CD4-positive, alpha-beta T cell treated with Interleukin-6 for 4 hours (primary cell): ENCODE results near the gene DNAJC27.

Experiments used
- DNase-seq: peaks from one replicate; pipeline ENCODE4 v3.0.0-alpha.2; 2020; ENCODE audit warnings: mixed read lengths

The DNAJC27 gene

GRCh38 chr2:24924732-24925131, 47.0 kb downstream of the DNAJC27 start:
- no peak for DNase-seq

DNA sequence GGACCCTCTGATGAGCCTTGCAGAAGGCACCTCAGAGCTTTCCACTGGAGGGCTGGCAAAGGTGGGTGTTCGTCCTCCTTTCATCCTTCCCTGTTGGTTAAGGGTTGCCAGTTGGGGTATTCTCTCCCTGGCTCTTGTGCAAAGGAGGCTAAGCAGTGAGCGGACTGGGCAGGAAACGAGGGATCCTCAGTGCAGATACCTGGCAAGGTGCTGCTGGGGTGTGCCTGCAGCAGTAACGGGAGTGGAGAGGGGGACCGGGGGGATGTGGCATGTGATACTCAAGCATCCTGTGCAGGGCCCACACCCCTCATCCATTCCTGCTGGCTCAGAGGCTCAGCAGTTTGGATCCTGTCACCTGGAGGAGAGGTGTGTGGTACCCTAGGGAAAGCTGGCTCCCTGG, 47.5 kb downstream of the DNAJC27 start:
- no peak for DNase-seq

DNA sequence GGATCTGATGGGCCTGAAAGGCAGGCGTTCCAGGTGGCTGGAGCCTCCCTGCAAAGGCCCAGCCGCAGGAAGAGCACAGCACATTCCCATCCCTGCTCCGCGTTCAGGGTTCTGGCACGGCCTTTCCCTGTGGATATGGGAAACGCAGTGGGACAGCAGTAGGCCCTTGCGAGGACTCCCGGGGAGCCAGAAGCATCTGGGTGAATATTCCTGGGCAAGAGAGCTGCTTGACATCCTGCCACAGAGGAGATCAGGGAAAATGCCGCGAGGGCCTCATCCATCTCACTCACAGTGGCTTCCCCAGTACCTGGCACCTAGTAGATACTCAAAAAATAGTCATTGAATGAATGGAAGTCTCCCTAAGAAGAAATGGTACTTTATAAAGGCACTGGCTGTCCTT, 48.6 kb downstream of the DNAJC27 start:
- no peak for DNase-seq

- DNase-seq: no peak
Measured at GRCh38 chr2:24922556-24922955, 49.2 kb downstream of the DNAJC27 start.

- DNase-seq: peak; percentile 34
Measured at GRCh38 chr2:24920809-24921441, 50.8 kb downstream of the DNAJC27 start.

GRCh38 chr2:24920098-24920808, 51.5 kb downstream of the DNAJC27 start, which contains the start of gene ADCY3:
Gene ADCY3, minus strand, starts transcription at chr2:24920237. Its CDS starts 1,250 bp downstream, at chr2:24918987.
- peak; percentile 74 for DNase-seq

DNA sequence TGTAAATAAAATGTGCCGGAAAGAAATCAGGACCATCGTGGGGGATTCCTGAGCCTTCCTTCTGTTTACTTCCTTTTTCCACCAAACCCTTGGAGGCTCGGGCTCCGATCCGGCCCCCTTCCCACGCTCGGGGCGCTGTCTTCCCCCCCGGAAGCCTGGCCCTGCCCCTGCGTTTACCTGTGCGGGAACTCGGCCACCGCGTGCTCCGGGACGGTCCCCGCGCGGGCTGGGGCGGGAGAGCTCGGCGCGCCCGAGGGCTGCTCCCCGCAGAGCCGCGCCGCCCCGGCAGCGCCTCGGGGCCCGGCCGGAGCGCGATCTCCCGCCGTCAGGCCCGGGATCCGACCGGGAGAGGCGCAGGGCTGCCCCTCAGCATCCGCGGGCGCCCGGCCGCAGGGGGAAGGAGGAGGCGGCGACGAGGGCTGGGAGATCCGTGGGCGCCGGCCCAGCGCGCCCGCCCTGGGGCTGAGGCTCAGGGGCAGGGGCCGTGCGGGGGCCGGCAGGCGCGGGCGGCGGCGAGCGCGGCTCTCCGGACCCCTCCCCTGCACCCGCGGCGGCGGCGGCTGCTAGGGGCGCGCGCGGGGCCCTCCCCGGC, 52.2 kb downstream of the DNAJC27 start:
- DNase-seq: peak; percentile 34

DNA sequence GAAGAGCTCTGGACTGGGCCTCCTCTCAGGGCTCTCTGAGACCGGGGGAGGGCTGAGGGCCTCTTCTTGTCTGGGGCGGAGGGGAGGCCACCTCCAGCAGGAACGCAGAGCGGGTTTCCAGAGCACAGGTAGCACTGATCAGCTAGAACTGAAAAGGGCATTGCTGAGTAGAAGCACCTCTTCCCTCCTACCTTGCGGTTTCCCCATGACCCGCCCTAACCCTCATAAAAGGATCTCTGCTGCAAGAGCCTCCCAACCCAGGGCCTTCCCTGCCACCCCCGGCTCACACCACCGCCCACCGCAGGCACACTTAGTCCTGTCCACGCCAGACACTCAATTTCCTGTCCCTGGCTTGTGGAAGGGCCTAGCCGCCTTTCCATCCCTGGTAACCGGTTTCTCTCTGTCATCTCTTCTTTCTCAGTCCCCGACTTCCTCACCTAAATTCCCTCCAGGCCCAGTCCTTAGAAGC, 52.7 kb downstream of the DNAJC27 start:
- DNase-seq: peak; percentile 72

DNA sequence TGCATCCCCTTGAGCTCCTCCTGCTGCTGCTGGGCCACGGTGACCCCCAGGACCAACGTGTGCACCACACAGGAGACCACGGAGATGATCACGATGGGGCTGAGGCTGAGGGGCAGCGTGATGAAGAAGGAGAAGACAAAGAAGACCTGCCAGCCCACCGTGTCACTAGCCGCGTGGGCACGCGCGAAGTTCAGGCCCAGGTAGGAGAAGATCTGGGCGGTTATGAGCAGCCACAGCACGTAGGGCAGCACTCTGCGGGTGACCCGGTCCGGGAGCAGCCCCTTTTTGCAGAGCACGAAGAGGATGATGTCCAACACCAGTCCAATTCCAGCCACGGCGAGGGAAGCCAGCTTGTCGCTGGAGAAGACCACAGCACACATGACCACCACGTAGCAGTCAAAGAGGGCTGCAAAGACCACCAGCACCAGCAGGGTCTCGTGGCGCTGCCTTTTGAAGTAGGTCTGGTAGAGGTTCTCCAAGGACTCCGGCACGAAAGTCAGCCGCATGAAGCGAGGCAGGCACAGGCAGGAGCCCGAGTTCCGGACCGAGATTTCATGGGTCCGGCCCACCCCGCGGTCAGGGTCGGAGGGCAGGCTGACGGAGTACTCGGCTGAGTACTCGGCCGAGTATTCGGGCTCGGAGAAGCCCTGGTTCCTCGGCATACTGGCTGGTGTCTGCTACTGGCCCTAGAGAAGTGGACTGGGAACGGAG, 53.3 kb downstream of the DNAJC27 start:
- DNase-seq: no peak

GRCh38 chr2:24917731-24918325, 53.9 kb downstream of the DNAJC27 start:
- no peak for DNase-seq

DNA sequence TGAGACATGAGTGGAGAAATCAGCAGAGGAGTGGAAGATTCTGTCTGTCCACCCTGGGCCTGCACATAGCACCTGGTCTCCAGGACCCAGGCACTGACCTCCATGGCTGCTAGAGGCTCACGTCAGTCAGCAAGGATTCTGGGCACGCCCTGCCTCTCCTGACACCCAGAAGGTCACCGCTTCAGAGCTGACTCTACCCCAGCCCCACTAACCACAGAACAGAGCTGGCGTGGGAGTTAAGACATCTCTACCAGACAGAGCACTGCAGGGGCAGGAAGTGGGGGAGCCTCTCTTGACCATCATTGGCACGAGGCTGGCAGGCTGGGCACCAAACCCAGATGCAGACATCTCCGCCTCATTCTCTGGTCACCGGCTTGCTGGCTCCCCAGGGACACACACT, 54.7 kb downstream of the DNAJC27 start:
- no peak for DNase-seq

- no peak for DNase-seq
Measured at GRCh38 chr2:24915796-24916195, 56.0 kb downstream of the DNAJC27 start.

DNA sequence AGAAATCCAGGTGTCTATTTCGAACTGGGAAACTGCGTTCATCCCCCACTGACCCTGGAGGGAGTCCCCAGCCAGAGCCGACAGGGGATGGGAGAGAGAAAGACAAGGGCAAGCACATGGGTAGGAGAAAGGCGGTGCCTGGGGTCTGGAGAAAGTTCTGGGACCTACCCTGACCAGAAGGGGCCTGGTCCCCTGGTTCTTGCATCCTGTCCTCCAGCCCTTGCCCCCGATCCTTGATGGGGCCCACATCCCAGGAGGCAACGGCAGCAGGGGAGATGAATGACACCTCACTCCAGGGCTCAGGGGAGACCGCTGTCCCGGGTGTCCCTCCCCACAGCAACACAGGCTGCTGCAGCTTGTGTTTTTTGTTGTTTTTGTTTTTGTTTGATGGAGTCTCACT, 56.6 kb downstream of the DNAJC27 start:
- no peak for DNase-seq

DNA sequence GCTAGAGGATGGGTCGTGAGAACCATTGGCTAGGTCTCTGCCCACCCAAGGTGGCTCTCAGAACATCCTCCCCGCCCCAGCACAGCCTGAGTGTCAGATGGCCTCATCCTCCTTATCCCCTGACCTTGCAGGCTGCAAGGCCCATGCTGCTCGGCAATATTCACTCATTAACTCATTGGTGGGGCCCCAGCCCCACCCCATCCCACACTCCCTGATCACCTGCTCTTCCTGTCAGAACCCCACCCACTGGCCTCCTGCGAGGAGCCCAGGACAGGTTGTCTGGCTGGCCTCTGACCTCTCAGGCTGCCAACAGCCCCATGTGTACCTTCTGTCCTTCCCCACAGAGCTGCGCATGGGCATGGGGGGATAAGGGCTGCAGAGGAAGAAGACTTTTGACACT, 57.0 kb downstream of the DNAJC27 start:
- DNase-seq: no peak

DNA sequence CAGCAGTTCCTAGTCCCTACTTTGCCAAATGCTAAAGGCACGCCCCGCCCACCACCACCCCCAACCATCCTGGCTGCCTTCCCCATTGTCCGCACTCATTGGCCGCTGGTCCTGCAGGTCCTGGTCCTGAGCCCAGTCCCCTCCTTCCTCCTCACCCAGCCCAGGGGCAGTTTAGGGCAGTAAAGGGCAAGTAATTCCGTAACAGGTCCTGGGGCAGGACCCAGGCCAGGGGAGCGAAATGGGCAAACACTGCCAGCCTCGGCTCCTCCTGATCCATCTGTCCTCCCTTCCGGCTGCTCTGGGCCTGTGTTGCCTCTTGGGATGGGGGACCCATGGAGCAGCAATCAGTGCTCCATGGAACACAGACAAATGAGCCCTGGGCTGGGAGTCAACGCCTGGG, 57.8 kb downstream of the DNAJC27 start:
- no peak for DNase-seq

GRCh38 chr2:24912986-24913385, 58.8 kb downstream of the DNAJC27 start:
- no peak for DNase-seq

- no peak for DNase-seq
Measured at GRCh38 chr2:24912523-24912922, 59.2 kb downstream of the DNAJC27 start.

DNA sequence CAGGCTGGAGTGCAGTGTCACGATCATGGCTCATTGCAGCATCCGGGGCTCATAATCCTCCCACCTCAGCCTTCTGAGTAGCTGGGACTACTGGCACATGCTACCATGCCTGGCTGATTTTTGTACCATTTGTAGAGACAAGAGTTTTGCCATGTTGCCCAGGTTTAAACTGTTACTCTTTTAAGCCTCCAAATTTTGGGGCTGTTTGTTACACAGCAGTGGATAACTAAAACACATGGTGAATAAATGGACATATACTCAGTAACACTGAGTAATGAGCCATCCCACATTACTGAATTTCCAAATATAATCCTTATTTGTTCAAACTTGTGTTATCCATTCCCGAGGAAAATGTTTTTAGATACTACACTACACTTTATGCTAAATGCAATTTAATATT, 61.5 kb downstream of the DNAJC27 start:
- DNase-seq: no peak

- DNase-seq: no peak
Measured at GRCh38 chr2:24909555-24910177, 62.1 kb downstream of the DNAJC27 start.

DNA sequence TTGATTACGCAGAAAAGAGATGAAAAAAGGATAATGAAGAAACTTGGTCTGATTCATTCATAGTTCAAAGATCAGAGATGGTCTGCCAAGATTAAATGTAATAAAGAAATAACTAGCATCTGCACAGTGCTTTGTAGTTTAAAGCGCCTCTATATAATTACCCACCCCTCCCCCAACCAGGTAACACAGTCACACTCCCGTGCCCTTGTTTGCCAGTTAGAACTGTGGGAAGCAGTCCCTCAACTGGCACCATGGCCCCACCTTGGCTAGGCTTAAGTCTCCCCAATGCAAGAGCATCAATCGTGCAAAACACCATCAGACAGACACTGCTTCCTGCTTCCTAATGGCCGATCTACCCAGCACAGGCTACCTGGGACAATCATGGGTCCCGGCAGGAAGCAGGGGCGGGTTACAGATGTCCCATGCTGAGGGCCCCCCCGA, 63.3 kb downstream of the DNAJC27 start:
- no peak for DNase-seq

- DNase-seq: no peak
Measured at GRCh38 chr2:24907116-24907515, 64.6 kb downstream of the DNAJC27 start.

DNA sequence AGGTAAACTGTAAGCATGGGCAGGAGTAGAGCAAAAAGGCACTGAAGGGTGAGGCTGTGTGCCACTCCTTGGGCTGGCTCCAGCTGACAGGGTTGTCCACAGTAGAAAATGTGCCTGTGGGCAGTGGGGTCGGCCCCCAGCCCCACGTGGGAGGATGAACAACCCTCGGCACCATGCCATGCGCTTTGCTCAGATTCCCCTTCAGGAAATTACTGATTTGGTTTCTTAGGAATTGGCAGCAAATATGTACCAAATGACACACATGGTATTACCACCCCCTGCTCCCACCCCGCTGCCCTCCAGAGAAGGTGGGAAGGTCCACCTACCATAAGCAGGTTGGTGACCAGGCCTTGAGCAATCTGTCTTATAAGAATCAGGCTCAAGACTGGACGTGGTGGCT, 65.3 kb downstream of the DNAJC27 start:
- no peak for DNase-seq
